Measurements from ENCODE around the gene APBB2. TPM values are rescaled to one million over a fixed set of nuclear protein-coding genes. Genes with fewer than 3 reads are reported as not detected.

Gene APBB2
- total and polyA plus RNA-seq, 10 of the 15 experiments (the other 5 are each of a cell fraction or from before 2014, with no cell fraction given) = 2.7 to 24.6 (median 19.0) TPM

DNA sequence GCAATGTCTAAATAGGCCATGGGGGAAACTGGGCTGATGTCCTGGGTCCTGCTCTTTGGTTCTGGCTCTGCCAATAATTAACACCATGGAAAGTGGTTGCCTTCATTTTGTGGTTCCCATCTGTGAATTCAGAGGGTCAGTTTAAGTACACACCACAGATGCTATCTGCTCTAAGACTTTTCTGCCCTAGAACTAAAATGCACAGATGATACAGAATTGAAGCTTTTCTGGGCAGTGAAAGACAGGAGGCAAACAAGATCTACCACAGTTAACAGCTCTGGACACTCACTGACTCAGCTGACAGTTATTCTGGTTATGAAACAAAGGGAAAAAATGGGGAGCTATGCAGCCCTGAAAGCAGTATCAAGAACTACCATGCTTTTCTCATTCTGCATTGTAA, 37.3 kb downstream of the APBB2 start (continued):
- TF ChIP-seq SIX5 (IDR thresholded peaks at IDR 0.05; ENCODE audit: low read depth, low read length, severe bottlenecking) (no peak), STAT3 (IDR thresholded peaks at IDR 0.05; ENCODE audit: low read depth, low read length) (no peak), ZNF207 (IDR thresholded peaks at IDR 0.05; ENCODE audit: borderline replicate concordance) (no peak), ZNF384 (IDR thresholded peaks at IDR 0.05; ENCODE audit: borderline replicate concordance, low read depth, low read length) (no peak)

DNA sequence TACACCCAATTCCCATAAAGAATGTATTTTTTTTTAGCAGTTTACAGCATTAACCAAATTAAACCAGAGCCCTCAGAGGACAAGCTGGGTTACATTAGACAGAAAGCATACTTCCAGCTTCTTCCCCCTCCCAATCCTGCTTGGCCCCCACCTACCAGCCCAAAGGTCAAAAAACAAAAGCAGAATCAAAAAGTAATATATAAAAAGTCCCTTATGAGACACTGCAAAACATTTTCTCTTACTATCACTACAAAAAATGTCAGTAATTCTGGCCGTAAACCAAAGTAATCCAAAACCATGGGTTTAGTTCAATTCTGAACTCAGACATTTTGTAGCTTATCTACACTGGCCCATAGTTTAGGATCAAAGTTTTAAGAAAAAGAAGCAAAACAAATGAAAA, 38.0 kb downstream of the APBB2 start:
- no peak overlapping the region for H3K4me3 ChIP-seq
- ChIA-PET POLR2A (interaction anchor here (0.6 to 2.0 kb wide), 5 partner anchors 9 to 1439 kb away, joined by 3 to 7 read pairs (median 4); no protein-coding TSS in a partner anchor), SMC1A (ENCODE audit: uncharacterized antibody, unreplicated experiment) (interaction anchor here (0.7 to 5.9 kb wide), 21 partner anchors 9 to 230 kb away, joined by 3 to 81 read pairs (median 6); no protein-coding TSS in a partner anchor), CTCF (interaction anchor here (1.1 to 6.0 kb wide), 9 partner anchors 10 to 217 kb away, joined by 3 to 50 read pairs (median 5); no protein-coding TSS in a partner anchor), RAD21 (ENCODE audit: unreplicated experiment) (interaction anchor here (0.7 to 7.0 kb wide), 14 partner anchors 12 to 111 kb away, joined by 3 to 68 read pairs (median 4); partner anchors contain the start of gene APBB2)
- WGBS (ENCODE audit: insufficient coverage, insufficient replicate concordance, low lambda C conversion rate, missing lambda C conversion rate) = 95% methylated on average over 1 of the region's 1 CpG
- H3K4me2 ChIP-seq (ENCODE audit: control insufficient read depth, insufficient read depth) = no peak overlapping the region
- H3K79me2 ChIP-seq (ENCODE audit: control insufficient read depth, insufficient read depth, low read length) = peaks cover 30% of the 10 kb centered on the region
- no TSS peak for BruUV-seq (replicated peaks)
- in situ Hi-C loops (cut with MboI) = loop anchor here (25.0 kb wide), 1 partner anchor 1814 kb away; the partner anchor contains the start of gene RFC1
- intact Hi-C loops (cut with micrococcal nuclease; ENCODE audit: unreplicated experiment) = no loop called here
- ATAC-seq (no peak), FAIRE-seq (no peak), DNase-seq (ENCODE audit: low read depth, low spot score) (no peak)
- no peaks in the 10 kb centered on the region for H3K36me3 ChIP-seq (ENCODE audit: control insufficient read depth in 2 of 2, insufficient read depth in 2 of 2, low read length in 1 of 2)
- H3K9me3 ChIP-seq (replicated peaks; ENCODE audit: control insufficient read depth, insufficient read depth, low read length) = no peaks in the 10 kb centered on the region
- peaks cover 16% of the 10 kb centered on the region for H3K4me1 ChIP-seq (ENCODE audit: control insufficient read depth, insufficient read depth, low read length)
- TF ChIP-seq RELA (IDR thresholded peaks at IDR 0.05; ENCODE audit: borderline replicate concordance, partially characterized antibody) = no peak
- H2AFZ ChIP-seq (ENCODE audit: control insufficient read depth, low read depth, low read length) = no peak overlapping the region
- no peak overlapping the region for H3K9ac ChIP-seq (ENCODE audit: control insufficient read depth, insufficient read depth, low read length)
- no peak overlapping the region for H3K27ac ChIP-seq (ENCODE audit: control insufficient read depth, insufficient read depth)
- H4K20me1 ChIP-seq (ENCODE audit: control insufficient read depth, insufficient read depth) = no peaks in the 10 kb centered on the region
- no peaks in the 10 kb centered on the region for H3K27me3 ChIP-seq (replicated peaks in 1 of 2; ENCODE audit: control insufficient read depth in 2 of 2, insufficient read depth in 2 of 2, low read length in 1 of 2)
